ENCODE results near the gene MUC7. TPM values are rescaled to one million over a fixed set of nuclear protein-coding genes. Genes with fewer than 3 reads are reported as not detected.

Gene MUC7
- total RNA-seq, result not detected in 2 replicates

DNA sequence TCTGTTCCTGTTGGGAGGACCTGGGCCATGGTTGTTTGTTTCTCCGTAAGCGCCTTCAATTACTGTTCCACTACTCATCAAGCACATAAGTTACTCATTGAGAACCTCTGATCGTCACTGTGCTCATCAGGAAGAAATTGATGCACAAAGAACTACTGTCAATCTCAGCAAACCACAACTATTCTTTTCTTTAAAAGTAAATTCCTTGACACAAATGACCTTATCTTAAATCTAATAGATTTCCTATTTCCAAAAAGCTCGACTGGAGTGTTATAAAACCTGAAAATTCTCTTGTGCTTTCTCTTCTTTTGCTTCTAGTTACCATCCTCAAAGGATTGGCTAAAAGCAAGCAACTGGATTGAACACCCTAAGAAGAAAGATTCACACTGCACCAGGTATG lies at the start of gene MUC7:
Gene MUC7, plus strand, starts transcription at position 301 of the 400 bp plus-strand sequence. CDS start 1,825 bp downstream, outside the sequence.

DNA sequence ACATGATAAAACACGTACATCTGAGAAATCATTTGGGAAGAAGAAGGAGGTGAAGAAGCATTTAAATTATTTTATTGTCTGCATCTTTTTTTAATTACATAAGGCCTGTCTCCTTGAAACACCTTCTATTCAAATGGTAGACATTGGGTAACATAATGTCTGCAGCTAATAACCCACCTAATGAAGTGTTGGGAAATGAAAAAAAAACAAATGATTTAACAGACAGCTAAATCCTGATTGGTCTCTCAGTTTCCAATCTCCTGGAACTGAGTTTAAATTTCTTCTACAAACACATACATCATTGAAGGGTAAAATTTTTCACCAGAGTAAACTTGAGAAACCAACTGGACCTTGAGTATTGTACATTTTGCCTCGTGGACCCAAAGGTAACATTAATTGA lies 46.3 kb downstream of the MUC7 start, which contains the start of gene AMTN:
Gene AMTN, plus strand, starts transcription at position 301 of the 400 bp plus-strand sequence. CDS start 209 bp downstream, outside the sequence.

Other genes with a start within 250 kb of the MUC7 start
- gene FDCSP, start 246.1 kb upstream of the MUC7 start, total RNA-seq, result not detected in 2 replicates
- not detected in 2 replicates for gene CSN3, start 229.6 kb upstream of the MUC7 start, total RNA-seq
- not detected in 2 replicates for gene CABS1, start 137.2 kb upstream of the MUC7 start, total RNA-seq
- gene SMR3A, start 111.4 kb upstream of the MUC7 start, total RNA-seq, result not detected in 2 replicates
- not detected in 2 replicates for gene SMR3B, start 89.1 kb upstream of the MUC7 start, total RNA-seq
- not detected in 2 replicates for gene OPRPN, start 74.3 kb upstream of the MUC7 start, total RNA-seq
- gene AMTN, start 46.4 kb downstream of the MUC7 start, total RNA-seq, result not detected in 2 replicates
- gene AMBN, start 120.1 kb downstream of the MUC7 start, total RNA-seq, result not detected in 2 replicates
- not detected in 2 replicates for gene ENAM, start 156.5 kb downstream of the MUC7 start, total RNA-seq
- 0.10 and 0.12 TPM in 2 replicates for gene JCHAIN, start 194.3 kb downstream of the MUC7 start, total RNA-seq
- gene UTP3, start 216.3 kb downstream of the MUC7 start, total RNA-seq, result 14.3 and 15.7 TPM in 2 replicates
- gene RUFY3, start 249.8 kb downstream of the MUC7 start, total RNA-seq, result 17.0 and 22.5 TPM in 2 replicates